ENCODE measurements around the gene ZNF684.
"Not testable (repeated sequence)": the region's sequence is repeated elsewhere in the genome, so short reads cannot be mapped to it uniquely, and the experiment has no call there.

DNA sequence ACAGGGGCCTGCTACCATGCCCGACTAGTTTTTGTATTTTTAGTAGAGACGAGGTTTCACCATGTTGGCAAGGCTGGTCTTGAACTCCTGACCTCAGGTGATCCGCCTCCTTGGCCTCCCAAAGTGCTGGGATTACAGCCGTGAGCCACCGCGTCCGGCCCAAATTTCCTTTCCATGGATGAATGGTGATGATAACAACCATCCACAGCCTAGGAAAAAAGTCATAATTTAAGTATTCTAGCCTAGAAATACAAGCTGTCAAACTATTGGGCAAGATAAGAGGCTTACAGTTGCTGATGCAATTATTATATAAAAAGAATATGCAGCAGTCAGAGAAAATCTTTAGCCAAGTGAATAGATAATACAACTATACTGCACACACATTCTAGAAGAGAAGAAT is 23.4 kb downstream of the ZNF684 start:
- TF ChIP-seq, protein P1, sequence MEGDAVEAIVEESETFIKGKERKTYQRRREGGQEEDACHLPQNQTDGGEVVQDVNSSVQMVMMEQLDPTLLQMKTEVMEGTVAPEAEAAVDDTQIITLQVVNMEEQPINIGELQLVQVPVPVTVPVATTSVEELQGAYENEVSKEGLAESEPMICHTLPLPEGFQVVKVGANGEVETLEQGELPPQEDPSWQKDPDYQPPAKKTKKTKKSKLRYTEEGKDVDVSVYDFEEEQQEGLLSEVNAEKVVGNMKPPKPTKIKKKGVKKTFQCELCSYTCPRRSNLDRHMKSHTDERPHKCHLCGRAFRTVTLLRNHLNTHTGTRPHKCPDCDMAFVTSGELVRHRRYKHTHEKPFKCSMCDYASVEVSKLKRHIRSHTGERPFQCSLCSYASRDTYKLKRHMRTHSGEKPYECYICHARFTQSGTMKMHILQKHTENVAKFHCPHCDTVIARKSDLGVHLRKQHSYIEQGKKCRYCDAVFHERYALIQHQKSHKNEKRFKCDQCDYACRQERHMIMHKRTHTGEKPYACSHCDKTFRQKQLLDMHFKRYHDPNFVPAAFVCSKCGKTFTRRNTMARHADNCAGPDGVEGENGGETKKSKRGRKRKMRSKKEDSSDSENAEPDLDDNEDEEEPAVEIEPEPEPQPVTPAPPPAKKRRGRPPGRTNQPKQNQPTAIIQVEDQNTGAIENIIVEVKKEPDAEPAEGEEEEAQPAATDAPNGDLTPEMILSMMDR (IDR thresholded peaks at IDR 0.05) = not testable (repeated sequence)
- not testable (repeated sequence) for TF ChIP-seq POLR2A (IDR thresholded peaks at IDR 0.05)
